Glomerular visceral epithelial cell (primary cell): ENCODE measurements around the gene MLC1.

ENCODE experiments used
- DNase-seq: peaks from one replicate; pipeline ENCODE4 v3.0.0-alpha.2; 2016; ENCODE audit errors: extremely low spot score

Gene MLC1

GRCh38 chr22:50058061-50058905, 26.9 kb downstream of the MLC1 start, which contains the start of gene TTLL8:
Gene TTLL8 (minus strand): TSS chr22:50058298.
- DNase-seq: no peak

DNA sequence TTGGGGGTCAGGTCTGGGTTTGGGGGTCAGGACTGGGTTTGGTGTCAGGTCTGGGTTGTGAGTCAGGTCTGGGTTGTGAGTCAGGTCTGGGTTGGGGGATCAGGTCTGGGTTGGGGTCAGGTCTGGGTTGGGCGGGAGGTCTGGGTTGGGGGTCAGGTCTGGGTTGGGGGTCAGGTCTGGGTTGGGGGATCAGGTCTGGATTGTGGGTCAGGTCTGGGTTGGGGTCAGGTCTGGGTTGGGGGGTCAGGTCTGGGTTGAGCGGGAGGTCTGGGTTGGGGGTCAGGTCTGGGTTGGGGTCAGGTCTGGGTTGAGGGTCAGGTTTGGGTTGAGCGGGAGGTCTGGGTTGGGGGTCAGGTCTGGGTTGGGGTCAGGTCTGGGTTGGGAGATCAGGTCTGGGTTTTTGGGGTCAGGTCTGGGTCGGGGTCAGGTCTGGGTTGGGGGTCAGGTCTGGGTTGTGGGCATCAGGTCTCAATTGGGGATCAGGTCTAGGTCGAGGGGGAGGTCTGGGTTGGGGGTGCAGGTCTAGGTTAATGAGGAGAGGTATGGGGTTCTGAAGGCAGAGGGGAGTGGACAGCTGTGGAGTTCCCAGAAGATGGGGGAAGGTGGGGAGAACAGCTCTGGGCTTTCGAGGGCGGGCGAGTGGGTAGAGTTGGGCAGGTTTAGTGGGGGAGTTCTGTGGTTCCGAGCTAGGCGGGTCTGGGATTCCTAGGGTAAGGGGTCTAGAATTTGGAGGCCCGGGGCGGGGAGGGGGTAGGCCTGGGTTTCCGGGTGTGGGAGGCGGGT, 27.8 kb downstream of the MLC1 start:
- no peak for DNase-seq

GRCh38 chr22:50056214-50056972, 28.8 kb downstream of the MLC1 start:
- DNase-seq: no peak

DNA sequence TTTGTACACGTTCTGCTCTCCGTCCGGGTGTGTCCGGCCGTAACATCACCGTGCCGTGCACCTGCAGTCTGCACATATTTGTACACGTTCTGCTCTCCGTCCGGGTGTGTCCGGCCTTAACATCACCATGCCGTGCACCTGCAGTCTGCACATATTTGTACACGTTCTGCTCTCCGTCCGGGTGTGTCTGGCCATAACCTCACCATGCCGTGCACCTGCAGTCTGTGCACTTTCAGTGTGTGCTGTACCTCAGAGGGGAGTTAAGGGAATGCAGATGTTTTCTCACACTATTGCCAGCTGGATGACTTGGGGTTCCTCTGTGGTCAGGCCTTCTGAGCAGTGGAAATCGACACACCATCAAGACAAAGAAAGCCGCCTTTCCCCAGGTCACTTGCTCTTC, 31.4 kb downstream of the MLC1 start:
- no peak for DNase-seq

- DNase-seq: no peak
Observed at GRCh38 chr22:50051930-50052329, 33.3 kb downstream of the MLC1 start.

GRCh38 chr22:50049299-50050195, 35.7 kb downstream of the MLC1 start:
- DNase-seq: no peak

- no peak for DNase-seq
Observed at GRCh38 chr22:50048836-50049235, 36.4 kb downstream of the MLC1 start.

- DNase-seq: no peak
Observed at GRCh38 chr22:50048061-50048765, 37.0 kb downstream of the MLC1 start.

DNA sequence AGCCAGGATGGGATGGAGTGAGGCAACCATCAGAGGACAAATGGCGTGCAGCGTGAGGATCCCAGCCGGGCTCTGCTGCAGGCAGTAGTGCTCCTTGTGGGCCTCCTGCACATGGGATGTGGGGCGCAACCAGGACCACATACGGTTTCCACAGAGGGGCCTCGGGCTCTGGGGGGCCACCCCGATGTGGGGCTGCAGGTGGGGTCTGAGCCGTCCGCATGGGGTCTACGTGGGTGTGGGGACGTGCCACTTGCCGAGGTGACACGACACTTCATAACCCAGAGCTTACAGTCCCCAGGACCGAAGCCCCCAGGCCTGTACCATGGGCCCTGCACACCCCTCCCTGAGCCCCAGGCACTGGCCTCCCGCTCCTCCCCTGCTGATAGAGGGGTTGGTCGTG, 37.9 kb downstream of the MLC1 start:
- no peak for DNase-seq

DNA sequence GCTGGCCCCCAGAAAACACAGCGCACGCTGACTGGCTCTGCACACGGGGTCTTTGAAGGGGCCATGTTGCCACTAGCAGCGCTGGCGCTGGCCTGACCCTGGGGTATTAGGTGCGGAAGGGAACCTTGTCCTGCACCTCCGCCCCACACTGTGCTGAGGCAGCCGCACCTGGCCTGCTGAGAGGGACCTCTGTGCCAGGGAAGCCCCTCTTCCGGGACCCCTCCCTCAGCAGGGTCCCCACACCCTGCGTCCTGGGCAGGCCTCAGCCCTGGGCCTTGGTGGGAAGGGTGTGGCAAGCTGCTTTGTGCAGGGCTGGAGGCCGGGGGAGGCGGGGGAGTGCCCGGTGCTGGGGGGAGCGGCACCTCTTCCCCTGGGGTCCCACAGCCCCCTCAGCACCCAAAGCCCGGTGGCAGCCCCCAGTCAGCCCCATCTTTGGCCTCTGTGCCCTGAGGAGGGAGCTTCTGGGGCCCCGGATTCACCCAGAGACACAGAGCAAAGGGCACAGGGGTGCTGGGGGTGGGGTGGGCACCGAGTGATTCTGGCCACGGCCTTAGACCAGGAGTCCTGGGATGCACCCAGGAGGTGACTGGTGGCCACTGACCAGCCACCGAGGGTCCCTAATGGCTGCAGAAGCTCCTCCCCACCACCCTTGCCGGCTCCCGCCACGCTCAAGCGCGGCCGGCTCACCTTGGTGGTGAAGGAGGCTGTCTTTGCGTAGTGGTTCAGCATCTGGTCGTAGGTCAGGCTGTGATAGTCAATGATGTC, 38.6 kb downstream of the MLC1 start:
- no peak for DNase-seq

DNA sequence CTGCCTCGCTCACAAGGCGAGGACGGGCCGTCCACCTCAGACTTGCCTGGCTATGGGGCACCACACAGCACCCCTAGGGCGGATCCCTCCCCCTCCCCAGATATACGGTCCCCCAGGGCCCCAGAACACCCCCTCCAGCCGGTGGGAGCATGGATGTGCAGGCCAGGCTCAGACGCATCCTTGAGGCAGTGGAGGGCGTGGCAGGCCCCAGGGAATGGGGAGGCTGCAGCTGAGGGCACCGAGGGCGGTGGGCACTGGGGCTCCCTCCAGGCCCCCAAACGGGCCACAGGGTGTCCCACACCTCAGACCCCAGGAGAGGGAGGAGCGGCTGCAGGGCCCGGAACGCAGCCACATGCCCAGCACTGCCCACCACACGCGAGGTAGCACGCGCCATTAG, 39.2 kb downstream of the MLC1 start:
- no peak for DNase-seq

- DNase-seq: no peak
Observed at GRCh38 chr22:50045211-50046018, 39.8 kb downstream of the MLC1 start.

- no peak for DNase-seq
Observed at GRCh38 chr22:50044485-50045118, 40.6 kb downstream of the MLC1 start.

DNA sequence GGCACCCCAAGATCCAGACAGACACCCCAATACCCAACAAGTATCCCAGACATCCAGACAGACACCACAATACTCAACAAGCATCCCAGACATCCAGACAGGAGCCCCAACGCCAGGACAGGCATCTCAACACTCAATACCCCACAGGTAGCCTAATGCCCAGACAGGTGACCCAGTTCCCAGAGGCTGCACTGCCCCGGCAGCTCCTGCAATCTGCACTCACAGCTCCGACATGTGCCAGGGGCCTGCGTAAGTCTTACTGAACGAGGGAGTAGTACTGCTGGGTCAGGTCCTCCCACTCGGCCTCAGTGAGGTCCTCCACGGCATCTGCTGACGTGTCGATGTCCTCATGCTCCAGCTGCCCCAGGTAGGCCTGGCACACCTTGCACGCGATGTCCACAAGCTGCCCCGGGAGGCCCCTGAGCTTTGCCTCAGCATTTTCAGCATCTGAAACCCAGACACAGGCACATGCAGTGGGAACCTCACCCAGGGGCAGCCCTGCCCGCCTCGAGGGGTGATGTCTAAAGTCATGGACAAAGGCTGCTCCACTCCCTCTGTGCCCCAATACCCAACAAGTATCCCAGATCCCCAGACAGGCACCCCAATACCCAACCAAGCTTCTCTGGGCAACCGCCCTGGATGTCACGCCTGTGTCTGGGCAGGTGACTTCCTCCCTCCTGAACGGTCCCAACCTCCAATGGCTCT, 43.7 kb downstream of the MLC1 start:
- DNase-seq: no peak

DNA sequence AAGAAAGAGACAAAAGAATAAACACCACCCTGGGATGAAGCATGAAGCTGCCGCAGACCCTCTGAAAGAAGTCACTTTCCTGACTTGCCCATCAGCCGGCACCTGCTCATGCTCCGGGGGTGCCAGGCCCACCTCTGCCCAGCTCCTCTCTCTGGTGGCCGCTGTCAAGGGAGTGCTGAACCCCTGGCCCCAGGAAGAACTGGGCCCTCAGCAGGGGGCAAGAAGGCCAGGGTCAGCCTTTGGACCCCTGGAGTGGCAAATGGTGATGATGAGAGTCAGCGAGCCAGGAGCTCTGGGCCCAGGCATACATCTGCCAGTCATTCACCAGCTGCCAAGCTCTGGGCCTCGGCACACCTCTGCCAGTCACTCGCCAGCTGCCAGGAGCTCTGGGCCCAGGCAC, 44.5 kb downstream of the MLC1 start:
- no peak for DNase-seq

DNA sequence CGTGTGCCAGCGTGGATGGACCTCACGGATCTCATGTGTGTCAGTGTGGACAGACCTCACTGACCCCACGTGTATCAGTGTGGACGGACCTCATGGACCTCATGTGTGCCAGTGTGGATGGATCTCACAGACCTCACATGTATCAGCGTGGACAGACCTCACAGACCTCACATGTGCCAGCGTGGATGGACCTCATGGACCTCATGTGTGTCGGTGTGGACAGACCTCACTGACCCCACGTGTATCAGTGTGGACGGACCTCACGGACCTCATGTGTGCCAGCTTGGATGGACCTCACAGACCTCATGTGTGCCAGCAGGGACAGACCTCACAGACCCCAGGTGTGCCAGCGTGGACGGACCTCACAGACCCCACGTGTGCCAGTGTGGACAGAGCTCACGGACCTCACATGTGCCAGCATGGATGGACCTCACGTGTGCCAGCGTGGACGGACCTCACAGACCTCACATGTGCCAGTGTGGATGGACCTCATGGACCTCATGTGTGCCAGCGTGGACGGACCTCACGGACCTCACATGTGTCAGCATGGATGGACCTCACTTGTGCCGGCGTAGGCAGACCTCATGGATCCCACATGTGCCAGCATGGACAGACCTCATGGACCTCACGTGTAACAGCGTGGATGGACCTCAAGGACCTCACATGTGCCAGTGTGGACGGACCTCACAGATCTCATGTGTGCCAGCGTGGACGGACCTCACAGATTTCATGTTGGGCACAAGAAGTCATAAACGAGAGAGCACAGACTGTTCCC, 45.4 kb downstream of the MLC1 start:
- no peak for DNase-seq
